ENCODE data around the gene OXCT1. TPM values are rescaled to one million over a fixed set of nuclear protein-coding genes. Genes with fewer than 3 reads are reported as not detected.

OXCT1 gene
- total RNA-seq (2016; rRNA removed; fragmentation: Illumina TruSeq; extraction: Trizol): 3.7 and 4.7 TPM in 2 replicates
- total RNA-seq (2016; cell fraction: cytosol; rRNA removed; fragmentation: Illumina TruSeq; extraction: Trizol; ENCODE audit: low read depth): 1.0 and 1.4 TPM in 2 replicates
- 3.9 and 4.1 TPM in 2 replicates for total RNA-seq (2016; cell fraction: insoluble cytoplasmic fraction; rRNA removed; fragmentation: Illumina TruSeq; extraction: Trizol)
- total RNA-seq (2016; cell fraction: membrane; rRNA removed; fragmentation: Illumina TruSeq; extraction: Trizol): 1.2 and 1.3 TPM in 2 replicates
- total RNA-seq (2016; cell fraction: nucleus; rRNA removed; fragmentation: Illumina TruSeq; extraction: Trizol): 3.3 and 3.8 TPM in 2 replicates
- polyA plus RNA-seq (2011; rRNA removed): 0.50 and 0.92 TPM in 2 replicates
- polyA plus RNA-seq (2011; cell fraction: cytosol; rRNA removed): 0.37 and 0.50 TPM in 2 replicates
- 0.56 and 0.87 TPM in 2 replicates for polyA plus RNA-seq (2011; cell fraction: nucleus; rRNA removed)
- polyA plus RNA-seq (2012): 0.79 and 1.3 TPM in 2 replicates
- 0.46 and 0.79 TPM in 2 replicates for polyA plus RNA-seq (2016; cell fraction: cytosol; fragmentation: Illumina TruSeq; extraction: Trizol; ENCODE audit: low read depth)
- polyA plus RNA-seq (2016; cell fraction: insoluble cytoplasmic fraction; fragmentation: Illumina TruSeq; extraction: Trizol; ENCODE audit: low read depth): 3.2 and 4.3 TPM in 2 replicates
- polyA plus RNA-seq (2016; cell fraction: membrane; fragmentation: Illumina TruSeq; extraction: Trizol; ENCODE audit: low read depth): 0.55 and 0.74 TPM in 2 replicates
- polyA plus RNA-seq (2016; cell fraction: nucleus; fragmentation: Illumina TruSeq; extraction: Trizol; ENCODE audit: insufficient read depth, low read depth): 3.2 and 5.5 TPM in 2 replicates
- 0.34 and 26.6 TPM in 2 replicates for polyA minus RNA-seq (2011; rRNA and poly(A)+ RNA removed; ENCODE audit: low replicate concordance)
- 0.89 and 1.1 TPM in 2 replicates for polyA minus RNA-seq (2011; cell fraction: cytosol; rRNA and poly(A)+ RNA removed)
- 2.2 and 3.5 TPM in 2 replicates for polyA minus RNA-seq (2011; cell fraction: nucleus; rRNA and poly(A)+ RNA removed)
- percentile 51 among the genes with signal in this experiment for Bru-seq, nascent RNA
- BruChase-seq, experiment 1, labeled RNA remaining after a 6-hour chase: percentile 39 among the genes with signal in this experiment
- BruChase-seq, experiment 2, labeled RNA remaining after a 2-hour chase: percentile 44 among the genes with signal in this experiment
- long read RNA-seq, experiment 1, partial matches to known transcripts: 1 of 5 reads
- long read RNA-seq, experiment 1, other reads (novel, unspliced or antisense): 1 of 5 reads
- long read RNA-seq, experiment 2, partial matches to known transcripts: 0 of 5 reads
- long read RNA-seq, experiment 2, other reads (novel, unspliced or antisense): 3 of 5 reads

- DNase-seq (ENCODE audit: low spot score): peak; percentile 10
- peak within 1 kb of the TSS; percentile 61 for H3K4me2 ChIP-seq (ENCODE audit: low read depth, low read length)
- WGBS (ENCODE audit: low lambda C conversion rate): 33% methylated on average over 44 of the region's 82 CpGs
- intact Hi-C loops (cut with micrococcal nuclease; ENCODE audit: unreplicated experiment) (loop anchor here (1.0 kb wide), 1 partner anchor 34 kb away; the partner anchor contains the start of gene RIMOC1), in situ Hi-C loops (cut with HindIII; ENCODE audit: extremely low pct_ligation_motif_present, low pct_unique_long_range_greater_than_20kb) (loop anchor here (25.0 kb wide), 2 partner anchors 717 to 892 kb away; partner anchors contain the start of gene CCDC152)
- H3K4me1 ChIP-seq (ENCODE audit: insufficient read depth, low read length): peaks cover 8% of the 10 kb centered on the region; the same call in 1 of the 2 replicates
- H2AFZ ChIP-seq (ENCODE audit: low read length): no peak within 1 kb of the TSS
- H3K27me3 ChIP-seq (ENCODE audit: control insufficient read depth in 1 of 2, insufficient read depth in 2 of 2, low read length in 2 of 2): peaks cover 0 to 8% of the 10 kb centered on the region in 2 experiments; a peak in 2 of 5 replicates
- no peak for FAIRE-seq
- no peaks in the 10 kb centered on the region for H4K20me1 ChIP-seq (ENCODE audit: insufficient read depth, low read length)
- CTCF ChIA-PET (ENCODE audit: low intra/inter-chr PET ratio, low total read pairs): no interaction called here
- H3K79me2 ChIP-seq (ENCODE audit: insufficient read depth, low read length): no peaks in the 10 kb centered on the region
- ATAC-seq: peak; percentile 85
- peak within 1 kb of the TSS; percentile 28; the same call in 1 of the 2 replicates for H3K9ac ChIP-seq (ENCODE audit: insufficient read depth, low read depth, low read length)
- H3K27ac ChIP-seq (ENCODE audit: extremely low read length, insufficient read depth, low read length): no peak within 1 kb of the TSS
- POLR2A ChIA-PET: no interaction called here
- BruUV-seq (replicated peaks): TSS peak; percentile 50
- H3K4me3 ChIP-seq (replicated peaks in 1 of 3; ENCODE audit: insufficient read depth in 1 of 3, low read depth in 2 of 3, low read length in 3 of 3): peak within 1 kb of the TSS; percentile 22 to 68 (median 54); a peak in 5 of 6 replicates
- H3K9me3 ChIP-seq (ENCODE audit: low read length): no peaks in the 10 kb centered on the region
- no peaks in the 10 kb centered on the region for H3K36me3 ChIP-seq (replicated peaks in 1 of 2; ENCODE audit: control insufficient read depth in 1 of 2, insufficient read depth in 2 of 2, low read length in 2 of 2)
- TF ChIP-seq, protein P1, sequence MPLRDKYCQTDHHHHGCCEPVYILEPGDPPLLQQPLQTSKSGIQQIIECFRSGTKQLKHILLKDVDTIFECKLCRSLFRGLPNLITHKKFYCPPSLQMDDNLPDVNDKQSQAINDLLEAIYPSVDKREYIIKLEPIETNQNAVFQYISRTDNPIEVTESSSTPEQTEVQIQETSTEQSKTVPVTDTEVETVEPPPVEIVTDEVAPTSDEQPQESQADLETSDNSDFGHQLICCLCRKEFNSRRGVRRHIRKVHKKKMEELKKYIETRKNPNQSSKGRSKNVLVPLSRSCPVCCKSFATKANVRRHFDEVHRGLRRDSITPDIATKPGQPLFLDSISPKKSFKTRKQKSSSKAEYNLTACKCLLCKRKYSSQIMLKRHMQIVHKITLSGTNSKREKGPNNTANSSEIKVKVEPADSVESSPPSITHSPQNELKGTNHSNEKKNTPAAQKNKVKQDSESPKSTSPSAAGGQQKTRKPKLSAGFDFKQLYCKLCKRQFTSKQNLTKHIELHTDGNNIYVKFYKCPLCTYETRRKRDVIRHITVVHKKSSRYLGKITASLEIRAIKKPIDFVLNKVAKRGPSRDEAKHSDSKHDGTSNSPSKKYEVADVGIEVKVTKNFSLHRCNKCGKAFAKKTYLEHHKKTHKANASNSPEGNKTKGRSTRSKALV (CRISPR knock-in tag; IDR thresholded peaks at IDR 0.05): peak; percentile 47
- TF ChIP-seq ARID4A (CRISPR knock-in tag; IDR thresholded peaks at IDR 0.05; ENCODE audit: borderline replicate concordance): peak; percentile 29; the same call in 1 of the 2 replicates
- TF ChIP-seq RBM39 (IDR thresholded peaks at IDR 0.05; ENCODE audit: low read depth, low read length, poor library complexity, severe bottlenecking): peak; percentile 59
- no peak for TF ChIP-seq NFYC (CRISPR knock-in tag; IDR thresholded peaks at IDR 0.05)
- TF ChIP-seq ZNF160 (CRISPR knock-in tag; IDR thresholded peaks at IDR 0.05): no peak
- TF ChIP-seq TCF7L2 (IDR thresholded peaks at IDR 0.05; ENCODE audit: low read depth, low read length): no peak
- TF ChIP-seq SETDB1 (CRISPR knock-in tag; IDR thresholded peaks at IDR 0.05; ENCODE audit: borderline replicate concordance): no peak
- TF ChIP-seq ZNF841 (CRISPR knock-in tag; IDR thresholded peaks at IDR 0.05; ENCODE audit: borderline replicate concordance): no peak
- no peak for TF ChIP-seq SMAD9 (CRISPR knock-in tag; IDR thresholded peaks at IDR 0.05)
- no peak for TF ChIP-seq SAFB2 (CRISPR knock-in tag; IDR thresholded peaks at IDR 0.05; ENCODE audit: borderline replicate concordance, low read depth)
These were observed at the start of gene OXCT1 for GRCh38 chr5:41869724-41870626. Gene OXCT1 (minus strand): TSS chr5:41870425. CDS start chr5:41870358, 67 bp downstream.
